Measurements from ENCODE around the gene ZNF136.

ZNF136 gene

DNA sequence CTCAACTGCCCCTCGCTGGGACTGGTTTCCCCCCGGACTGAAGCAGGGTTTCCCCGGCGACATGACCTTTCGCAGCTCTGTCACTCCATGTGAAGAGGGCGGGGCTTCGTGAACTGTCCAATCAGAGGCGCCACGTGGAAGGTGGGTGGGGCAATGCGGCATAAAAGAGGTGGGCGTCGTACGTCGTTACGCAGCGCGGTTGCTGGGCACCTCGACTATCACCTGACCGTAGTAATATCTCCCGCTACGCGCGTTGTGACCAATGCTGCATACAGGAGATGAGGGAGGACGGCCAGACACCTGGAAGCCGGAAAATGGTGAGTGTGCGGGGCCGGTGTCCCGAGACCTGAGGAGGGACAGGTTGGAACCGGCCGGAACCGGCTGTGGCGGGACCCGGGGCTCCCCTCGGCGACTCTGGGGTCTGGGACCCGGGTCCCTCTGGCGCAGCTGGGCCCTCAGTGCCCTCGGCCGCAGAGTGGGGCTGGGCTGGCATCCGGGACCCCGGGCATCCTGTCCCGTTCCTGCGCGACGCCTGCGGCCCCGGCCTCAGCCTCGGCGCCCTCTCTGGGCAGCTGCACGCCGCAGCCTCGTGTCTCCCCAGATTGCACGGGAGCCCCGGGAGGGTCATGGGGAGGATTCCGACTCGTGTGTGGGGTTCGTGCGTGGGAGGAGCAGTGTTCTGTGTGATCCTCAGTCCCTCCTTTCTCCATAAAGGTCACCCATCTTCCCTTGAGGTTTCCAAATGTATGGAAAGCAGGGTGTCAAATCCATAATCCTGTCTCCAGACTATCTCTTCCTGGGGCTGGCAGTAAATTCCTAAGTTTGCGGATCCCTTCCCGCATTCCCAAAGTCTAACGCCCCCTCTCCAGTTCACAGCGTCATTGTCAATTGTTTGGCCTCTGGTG, 32.2 kb downstream of the ZNF136 start:
- peak; percentile 80 to 81 for DNase-seq

DNA sequence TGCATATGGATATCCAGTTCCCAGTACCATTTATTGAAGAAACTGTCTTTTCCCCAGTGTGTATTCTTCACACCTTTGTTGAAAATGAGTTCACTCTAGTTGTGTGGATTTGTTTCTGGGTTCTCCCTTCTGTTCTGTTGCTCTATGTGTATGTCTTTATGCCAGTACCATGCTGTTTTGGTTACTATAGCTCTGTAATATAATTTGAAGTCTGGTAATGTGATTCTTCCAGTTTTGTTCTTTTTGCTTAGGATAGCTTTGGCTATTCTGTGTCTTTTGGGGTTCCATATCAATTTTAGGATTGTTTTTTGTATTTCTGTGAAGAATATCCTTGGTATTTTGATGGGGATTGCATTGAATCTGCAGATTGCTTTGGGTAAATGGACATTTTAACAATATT, 35.2 kb downstream of the ZNF136 start:
- no peak for DNase-seq

DNA sequence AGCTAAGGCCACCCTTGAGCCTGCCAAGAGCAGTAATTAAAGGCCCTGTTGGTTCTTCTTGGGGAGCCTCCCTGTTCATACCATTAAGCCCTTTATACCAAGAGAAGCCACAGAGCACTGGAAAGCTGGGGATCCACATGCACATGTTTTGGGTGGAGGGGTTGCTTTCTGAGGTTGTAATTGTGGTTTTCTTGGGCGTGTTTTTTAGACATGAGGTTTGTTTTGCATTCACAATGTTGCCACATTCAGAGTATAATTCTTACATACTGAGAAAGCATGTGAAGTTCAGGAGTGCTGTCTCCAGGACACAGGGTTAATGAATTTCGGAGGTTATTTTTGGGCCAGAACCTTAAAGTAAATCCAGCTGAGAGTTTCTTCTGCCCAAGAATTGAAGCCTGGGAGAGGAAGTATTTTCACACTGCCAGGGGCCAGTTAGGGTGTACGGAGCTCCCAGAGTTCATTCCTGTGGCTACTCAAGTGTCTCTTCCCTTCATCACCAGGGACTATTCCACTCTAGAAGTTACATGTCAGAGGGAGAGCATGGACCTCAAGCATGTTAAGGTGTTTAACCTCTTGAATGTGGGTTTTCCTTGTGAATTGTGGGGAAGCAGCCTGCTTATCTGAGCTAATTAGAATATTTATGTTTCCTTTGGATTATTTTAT, 37.0 kb downstream of the ZNF136 start:
- no peak for DNase-seq

DNA sequence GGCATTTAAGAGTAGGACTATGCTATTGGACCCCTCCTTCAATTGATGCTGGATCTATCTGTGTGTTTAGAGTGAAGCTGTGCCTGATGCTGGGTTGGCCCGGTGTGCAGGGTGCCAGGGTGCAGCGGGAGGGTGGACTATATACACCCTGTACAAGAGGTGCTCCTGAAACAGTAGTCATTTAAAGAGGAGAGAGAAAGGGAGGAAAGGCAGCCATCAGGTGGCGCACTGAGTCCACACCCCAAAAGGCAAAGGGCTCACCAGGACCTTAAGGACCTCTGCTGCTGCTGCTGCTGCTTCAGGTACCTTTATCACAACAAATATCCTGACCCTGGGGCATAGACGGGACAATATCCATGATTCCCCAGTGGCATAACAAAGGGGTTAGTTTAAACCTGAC, 39.4 kb downstream of the ZNF136 start:
- DNase-seq: peak; percentile 55 to 63

DNA sequence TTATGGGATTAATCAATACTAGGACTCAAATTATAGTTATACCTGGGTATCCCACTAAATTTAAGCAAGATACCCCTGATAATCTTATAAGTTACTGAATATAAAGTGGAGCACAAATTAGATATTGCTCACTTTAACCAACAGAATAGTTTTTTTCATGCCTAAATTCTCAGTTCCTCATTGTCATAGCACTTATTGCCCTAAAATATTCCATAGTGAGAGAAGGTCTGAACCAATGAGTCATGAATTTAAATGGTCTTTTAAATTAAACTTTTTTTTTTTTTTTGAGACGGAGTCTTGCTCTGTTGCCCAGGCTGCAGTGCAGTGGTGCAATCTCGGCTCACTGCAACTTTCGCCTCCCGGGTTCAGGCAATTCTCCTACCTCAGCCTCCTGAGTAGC, 42.4 kb downstream of the ZNF136 start:
- DNase-seq: no peak

DNA sequence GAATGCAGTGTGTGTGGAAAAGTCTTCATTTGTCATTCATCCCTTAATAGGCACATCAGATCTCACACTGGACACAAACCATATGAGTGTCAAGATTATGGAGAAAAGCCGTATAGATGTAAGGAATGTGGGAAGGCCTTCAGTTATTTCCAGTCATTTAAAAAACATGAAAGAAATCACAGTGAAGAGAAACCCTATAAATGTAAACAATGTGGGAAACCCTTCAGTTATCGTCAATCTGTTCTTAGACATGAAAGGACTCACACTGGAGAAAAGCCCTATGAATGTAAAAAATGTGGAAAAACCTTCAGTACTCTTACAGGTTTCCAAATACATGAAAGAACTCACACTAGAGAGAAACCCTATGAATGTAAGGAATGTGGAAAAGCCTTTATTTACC, 45.3 kb downstream of the ZNF136 start:
- DNase-seq: no peak

DNA sequence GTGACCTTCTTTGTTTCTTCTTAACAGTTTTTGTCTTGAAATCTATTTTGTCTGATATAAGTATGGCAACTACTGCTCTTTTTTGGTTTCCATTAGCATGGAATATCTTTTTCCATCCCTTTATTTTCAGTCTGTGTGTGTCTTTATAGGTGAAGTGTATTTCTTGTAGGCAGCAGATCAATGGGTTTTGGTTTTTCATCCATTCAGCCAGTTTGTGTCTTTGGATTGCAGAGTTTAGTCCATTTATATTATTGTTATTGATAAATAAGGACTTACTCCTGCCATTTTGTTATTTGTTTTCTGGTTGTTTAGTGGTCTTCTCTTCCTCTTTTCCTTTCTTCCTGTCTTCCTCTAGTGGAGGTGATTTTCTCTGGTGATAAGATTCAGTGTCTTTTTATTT, 54.4 kb downstream of the ZNF136 start:
- no peak for DNase-seq

DNA sequence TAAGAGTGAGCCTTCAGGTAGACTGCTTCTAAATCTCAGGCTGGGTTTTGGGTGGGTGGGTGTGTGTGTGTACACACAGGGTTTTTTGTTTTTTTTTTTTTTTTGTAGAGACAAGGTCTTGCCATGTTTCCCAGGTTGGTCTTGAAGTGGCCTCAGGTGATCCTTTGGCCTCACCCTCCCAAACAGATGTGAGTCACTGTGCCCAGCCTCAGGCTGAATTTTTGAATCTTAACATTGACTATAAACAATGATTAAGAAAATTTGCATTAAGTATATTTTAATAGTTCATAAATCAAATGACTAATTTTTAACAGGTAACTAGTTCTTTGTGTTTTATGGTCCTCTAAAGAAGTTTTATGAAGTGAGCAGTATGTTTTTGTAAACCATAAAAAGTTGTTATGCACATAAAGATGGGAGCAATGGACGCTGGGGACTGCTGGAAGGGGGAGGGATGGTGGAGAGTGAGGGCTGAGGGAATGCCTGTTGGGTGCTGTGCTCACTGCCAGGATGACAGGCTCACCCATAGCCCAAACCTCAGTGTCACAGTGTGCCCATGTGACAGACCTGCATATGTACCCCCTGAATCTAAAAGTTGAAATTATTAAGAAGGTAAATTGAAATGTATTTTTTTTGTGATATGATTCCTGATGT, 60.2 kb downstream of the ZNF136 start:
- DNase-seq: no peak

DNA sequence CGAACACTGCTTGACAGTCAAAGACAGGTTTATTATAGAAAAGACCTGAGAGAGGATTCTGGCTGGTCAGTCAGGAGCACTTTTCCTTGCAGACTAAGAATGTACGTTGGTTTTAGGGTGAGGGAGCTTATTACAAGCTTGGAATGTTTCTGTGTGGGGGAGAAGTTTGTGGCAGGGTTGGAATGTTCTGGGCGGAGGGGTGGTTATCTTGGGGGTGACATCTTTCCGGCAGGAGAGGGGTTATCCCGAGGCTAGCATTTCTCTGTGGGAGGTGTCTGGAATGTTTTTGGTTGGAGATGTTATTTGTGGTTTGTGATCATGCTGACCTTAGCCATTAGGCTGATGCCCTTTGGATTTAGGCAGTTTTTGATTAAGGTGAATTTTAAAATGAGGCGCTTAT, 61.8 kb downstream of the ZNF136 start:
- no peak for DNase-seq

DNA sequence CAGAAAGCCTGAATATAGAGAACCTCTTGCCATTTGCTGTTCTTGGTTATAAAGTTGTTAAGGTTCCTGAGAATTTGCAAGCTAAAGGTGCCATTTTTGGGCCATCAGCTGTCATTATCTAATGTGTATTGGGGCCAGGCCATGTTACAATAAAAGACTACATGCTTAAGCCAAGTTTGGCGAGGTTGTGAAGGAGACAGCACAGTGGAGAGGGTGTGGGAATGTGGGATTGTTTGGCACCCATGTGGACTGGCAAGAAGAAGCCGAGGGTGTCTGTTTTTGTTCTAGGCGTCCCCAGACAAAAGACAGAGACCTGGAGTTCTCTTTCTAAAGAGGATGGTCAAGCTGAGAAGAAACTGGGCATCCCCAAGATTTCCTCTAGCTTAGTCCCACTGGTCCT, 67.1 kb downstream of the ZNF136 start:
- DNase-seq: no peak

DNA sequence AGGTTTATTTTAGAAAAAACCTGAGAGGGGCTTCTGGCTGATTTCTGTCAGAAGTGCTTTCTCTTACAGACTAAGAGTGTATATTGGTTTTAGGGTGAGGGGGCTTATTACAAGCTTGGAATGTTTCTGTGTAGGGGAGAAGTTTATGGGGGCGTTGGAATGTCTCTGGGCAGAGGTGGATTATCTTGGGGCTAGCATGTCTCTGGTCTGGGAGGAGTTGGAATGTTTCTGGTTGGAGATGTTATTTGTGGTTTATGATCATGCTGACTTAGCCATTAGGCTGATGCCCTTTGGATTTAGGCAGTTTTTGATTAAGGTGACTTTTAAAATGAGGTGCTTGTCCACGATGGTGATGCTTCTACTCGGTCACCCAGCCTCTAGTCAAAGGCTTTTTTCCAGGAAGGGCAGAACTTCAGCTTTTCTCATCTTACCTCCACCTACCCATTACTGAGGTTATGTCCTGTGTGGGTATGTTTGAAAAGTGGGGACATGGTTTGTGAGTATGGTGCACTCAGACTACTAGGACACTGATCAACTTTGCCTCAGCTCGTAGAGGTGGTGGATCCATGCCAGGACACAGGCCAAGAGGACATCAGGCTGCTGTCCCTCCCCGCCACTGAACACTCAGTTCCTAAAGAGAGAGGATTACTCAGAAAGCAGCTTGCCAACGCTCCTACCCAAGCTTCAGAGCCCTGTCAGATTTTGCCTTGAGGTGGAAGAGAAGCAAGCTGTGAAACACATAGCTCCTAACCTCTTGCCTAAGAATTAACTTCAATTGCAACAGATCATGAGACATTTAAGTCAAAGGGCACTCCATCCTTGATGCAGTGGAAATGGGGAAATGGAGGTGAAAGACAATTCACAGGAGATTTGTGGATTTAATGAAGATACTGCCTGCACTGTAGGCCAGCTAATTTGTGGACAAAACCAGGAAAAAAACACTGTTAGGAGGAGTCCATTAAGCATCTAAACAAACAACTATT, 68.1 kb downstream of the ZNF136 start:
- DNase-seq: no peak

DNA sequence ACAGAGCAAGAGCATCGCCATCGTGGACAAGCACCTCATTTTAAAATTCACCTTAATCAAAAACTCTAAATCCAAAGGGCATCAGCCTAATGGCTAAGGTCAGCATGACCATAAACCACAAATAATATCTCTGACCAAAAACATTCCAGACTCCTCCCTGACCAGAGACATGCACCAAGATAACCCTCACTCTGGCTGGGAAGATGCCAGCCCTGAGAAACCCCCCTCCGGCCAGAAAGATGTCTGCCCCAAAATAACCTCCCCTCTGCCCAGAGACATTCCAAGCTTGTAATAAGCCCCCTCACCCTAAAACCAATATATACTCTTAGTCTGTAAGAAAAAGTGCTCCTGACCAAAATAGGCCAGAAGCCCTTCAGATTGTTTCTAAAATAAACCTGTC, 70.1 kb downstream of the ZNF136 start:
- DNase-seq: no peak

DNA sequence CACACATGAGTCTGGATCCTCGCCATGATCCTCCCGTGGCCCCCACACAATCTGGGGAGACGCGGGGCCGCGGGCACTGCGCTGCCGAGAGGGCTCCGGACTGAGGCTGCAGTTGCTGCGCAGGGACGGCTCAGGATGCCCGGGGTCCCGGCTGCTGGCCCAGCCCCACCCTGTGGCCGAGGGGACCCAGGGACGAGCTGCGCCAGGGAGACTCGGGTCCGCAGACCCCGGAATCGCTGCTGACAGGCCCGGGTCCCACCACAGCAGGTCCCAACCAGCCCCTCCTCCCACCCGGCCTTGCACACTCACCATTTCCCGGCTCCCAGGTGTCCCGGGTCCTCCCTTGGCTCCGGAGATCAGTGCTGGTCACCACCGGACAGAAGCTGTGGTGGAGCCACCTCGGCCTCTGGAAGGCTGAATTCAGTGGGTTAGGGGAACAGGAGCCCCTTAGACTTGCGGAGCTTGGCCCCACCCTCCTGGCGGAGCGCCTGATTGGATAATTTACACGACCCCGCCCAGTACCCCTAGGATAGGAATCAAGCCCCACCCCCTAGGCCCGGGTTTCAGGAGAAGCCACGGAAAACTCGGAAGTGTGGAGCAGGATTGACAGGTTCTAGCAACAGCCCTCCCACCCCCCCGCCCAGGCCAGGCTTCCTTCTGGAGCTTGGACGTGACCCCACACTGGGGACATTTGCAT, 74.4 kb downstream of the ZNF136 start:
- no peak for DNase-seq

Measured in activated T-cell treated with anti-CD3 and anti-CD28 coated beads, Interleukin-2, amount 50 U/mL, for 48 hours (primary cell).